HCT116 (cell line): ENCODE measurements around the gene TMCC3. TPM values are rescaled to one million over a fixed set of nuclear protein-coding genes. Genes with fewer than 3 reads are reported as not detected.

Source experiments
- ATAC-seq: fragments of 200-7000 bp; cut with Tn5 transposase; 2 replicates; pipeline ENCODE4 v1.9.1; 2020; ENCODE audit warnings: mild to moderate bottlenecking, moderate library complexity
- BruUV-seq: library from RNA; stranded (reverse); fragments of 400-500 nt; replicated peaks from 2 replicates; lab custom pipeline; 2021; lab: Mats Ljungman, UMichigan
- CTCF ChIA-PET: fragments of 300-600 bp; sonication (Branson Sonifier 250); formaldehyde crosslinking; loops from one replicate; lab custom pipeline; 2021; ENCODE audit warnings: antibody characterized with exemption; lab: Charles Lee
- POLR2A ChIA-PET: fragments of 300-600, 350-600 bp; sonication (Branson Sonifier 250); formaldehyde crosslinking; loops from one replicate; lab custom pipeline; 2021; ENCODE audit warnings: antibody characterized with exemption; lab: Charles Lee
- RAD21 ChIA-PET, 2 experiments: fragments of 300-600 bp; sonication (Branson Sonifier 250); formaldehyde crosslinking; loops; one replicate each; lab custom pipeline; 2023; ENCODE audit warnings: low total read pairs in 2 of 2; ENCODE audit not compliant: uncharacterized antibody in 2 of 2, unreplicated experiment in 2 of 2, low non-redundant PET in 1 of 2; lab: Charles Lee
- DNase-seq: peaks from one replicate; pipeline ENCODE4 v3.0.0-alpha.2; 2010; ENCODE audit warnings: low read depth, low spot score
- H2AFZ ChIP-seq: fragments of 200-600 bp; shearing (Covaris generic), sonication (generic); 2 replicates; pipeline ENCODE4 v1.6.1; 2017; ENCODE audit warnings: low read depth, mixed run types, mixed read lengths, antibody characterized with exemption, low read length; ENCODE audit not compliant: poor library complexity, severe bottlenecking
- H3K27ac ChIP-seq: 2 replicates; pipeline ENCODE4 v1.5.1; 2012; ENCODE audit warnings: low read depth, low read length
- H3K27me3 ChIP-seq: fragments of 200-600 bp; sonication (generic); 2 replicates; pipeline ENCODE4 v1.6.1; 2016; ENCODE audit warnings: mixed run types, low read length, mixed read lengths; ENCODE audit not compliant: insufficient read depth
- H3K36me3 ChIP-seq, 2 experiments: fragments of 200-500 bp in 1 of 2; fragments of 200-600 bp in 1 of 2; sonication (Bioruptor generic) in 1 of 2; sonication (generic) in 1 of 2; 2 replicates each; pipeline versions ENCODE4 v1.5.1 to v1.6.1; 2014 to 2016; ENCODE audit warnings: low read length in 2 of 2, inconsistent platforms in 1 of 2, mixed read lengths in 1 of 2, mixed run types in 1 of 2; ENCODE audit not compliant: insufficient read depth in 2 of 2, control insufficient read depth in 1 of 2
- H3K4me1 ChIP-seq, 2 experiments: fragments of 200-600 bp in 1 of 2; sonication (generic) in 1 of 2; 2 replicates each; pipeline versions ENCODE4 v1.5.1 to v1.6.1; 2012 to 2017; ENCODE audit warnings: low read length in 2 of 2, inconsistent platforms in 1 of 2, mild to moderate bottlenecking in 1 of 2, mixed read lengths in 1 of 2, mixed run types in 1 of 2, moderate library complexity in 1 of 2; ENCODE audit not compliant: insufficient read depth in 2 of 2, control insufficient read depth in 1 of 2
- H3K4me2 ChIP-seq: fragments of 200-600 bp; sonication (generic); 2 replicates; pipeline ENCODE4 v1.6.1; 2017; ENCODE audit warnings: mixed run types, low read length, mixed read lengths
- H3K4me3 ChIP-seq, 2 experiments: fragments of 200-600 bp in 1 of 2; sonication (generic) in 1 of 2; replicated peaks in 1 of 2; 2 replicates each; pipeline ENCODE4 v1.5.1; 2011 to 2016; ENCODE audit warnings: low read length in 2 of 2, control low read depth in 1 of 2, low read depth in 1 of 2, mild to moderate bottlenecking in 1 of 2, mixed read lengths in 1 of 2, mixed run types in 1 of 2
- H3K79me2 ChIP-seq: fragments of 200-600 bp; sonication (generic); 2 replicates; pipeline ENCODE4 v1.6.1; 2017; ENCODE audit warnings: mild to moderate bottlenecking, mixed run types, low read length, moderate library complexity, mixed read lengths; ENCODE audit not compliant: insufficient read depth
- H3K9ac ChIP-seq: fragments of 200-600 bp; sonication (generic); 2 replicates; pipeline ENCODE4 v1.6.1; 2016; ENCODE audit warnings: low read length, mixed read lengths
- H3K9me2 ChIP-seq: fragments of 200-600 bp; sonication (generic), shearing (Covaris generic); 2 replicates; pipeline ENCODE4 v1.6.1; 2017; ENCODE audit warnings: mixed run types, mild to moderate bottlenecking, moderate library complexity; ENCODE audit not compliant: insufficient read depth
- H3K9me3 ChIP-seq, 2 experiments: fragments of 200-500 bp in 1 of 2; fragments of 200-600 bp in 1 of 2; sonication (Bioruptor generic) in 1 of 2; sonication (generic) in 1 of 2; 2 replicates each; pipeline ENCODE4 v1.6.1; 2014 to 2017; ENCODE audit warnings: low read length in 2 of 2, mixed read lengths in 2 of 2, inconsistent platforms in 1 of 2, low read depth in 1 of 2, mild to moderate bottlenecking in 1 of 2, mixed run types in 1 of 2, moderate library complexity in 1 of 2; ENCODE audit not compliant: control insufficient read depth in 1 of 2, insufficient read depth in 1 of 2
- H4K20me1 ChIP-seq: fragments of 200-600 bp; sonication (generic), shearing (Covaris generic); 2 replicates; pipeline ENCODE4 v1.6.1; 2017; ENCODE audit warnings: mixed run types, mild to moderate bottlenecking, moderate library complexity; ENCODE audit not compliant: insufficient read depth
- EGR1 ChIP-seq: IDR thresholded peaks from 2 replicates; pipeline ENCODE4 v1.6.1; 2012; ENCODE audit warnings: low read depth
- YY1 ChIP-seq: IDR thresholded peaks from 2 replicates; pipeline ENCODE4 v1.6.1; 2011; ENCODE audit warnings: low read length, low read depth, moderate library complexity, mild to moderate bottlenecking; ENCODE audit not compliant: insufficient replicate concordance; ENCODE audit errors: extremely low read depth
- ZBTB33 ChIP-seq: IDR thresholded peaks from 2 replicates; pipeline ENCODE4 v1.6.1; 2011; ENCODE audit warnings: mild to moderate bottlenecking, low read length, moderate library complexity; ENCODE audit not compliant: insufficient replicate concordance; ENCODE audit errors: extremely low read depth
- intact Hi-C: fragments of 100-400 bp; cut with micrococcal nuclease; formaldehyde crosslinking; loops from 2 replicates; pipeline ENCODE4 v1.10.0; 2022
- total RNA-seq: library from RNA; stranded (reverse); gene quantifications from one replicate; pipeline ENCODE4 v1.2.1, GENCODE V29; 2021; ENCODE audit not compliant: unreplicated experiment
- TF ChIP-seq, protein P1 (sequence below), 3 experiments: fragments of 200-600 bp in 1 of 3; sonication (generic) in 1 of 3; IDR thresholded peaks in 2 of 3; conservative IDR thresholded peaks in 1 of 3; 2 replicates each; pipeline ENCODE4 v1.5.1; 2012 to 2017; ENCODE audit warnings: low read depth in 2 of 3, low read length in 2 of 3, antibody characterized with exemption in 1 of 3, borderline replicate concordance in 1 of 3, control low read depth in 1 of 3, mild to moderate bottlenecking in 1 of 3, mixed read lengths in 1 of 3, mixed run types in 1 of 3, moderate library complexity in 1 of 3; ENCODE audit not compliant: insufficient read depth in 1 of 3

Gene TMCC3
- total RNA-seq, 1 experiment from 2014 or later: 4.5 TPM

DNA sequence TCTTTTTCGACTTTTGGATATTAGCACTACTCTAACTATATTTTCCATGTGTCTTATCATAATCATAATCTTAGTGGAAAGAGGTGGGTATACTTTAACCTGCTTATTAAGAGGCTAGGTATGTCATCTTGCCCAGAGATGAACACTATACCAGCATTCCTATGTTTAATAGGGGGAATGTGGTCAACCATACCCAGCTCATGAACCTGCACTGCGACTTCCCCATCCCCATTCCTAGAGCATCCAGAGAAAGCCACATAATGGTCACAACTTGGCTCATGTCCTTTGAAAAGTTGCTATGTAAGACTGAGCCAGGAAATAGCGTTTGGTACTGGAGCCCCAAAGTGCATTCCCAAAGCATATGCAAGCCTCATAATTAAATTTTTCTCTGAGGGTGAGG, 55.2 kb downstream of the TMCC3 start (continued):
- no peak for TF ChIP-seq ZBTB33
- TF ChIP-seq EGR1: no peak
- TF ChIP-seq, protein P1, sequence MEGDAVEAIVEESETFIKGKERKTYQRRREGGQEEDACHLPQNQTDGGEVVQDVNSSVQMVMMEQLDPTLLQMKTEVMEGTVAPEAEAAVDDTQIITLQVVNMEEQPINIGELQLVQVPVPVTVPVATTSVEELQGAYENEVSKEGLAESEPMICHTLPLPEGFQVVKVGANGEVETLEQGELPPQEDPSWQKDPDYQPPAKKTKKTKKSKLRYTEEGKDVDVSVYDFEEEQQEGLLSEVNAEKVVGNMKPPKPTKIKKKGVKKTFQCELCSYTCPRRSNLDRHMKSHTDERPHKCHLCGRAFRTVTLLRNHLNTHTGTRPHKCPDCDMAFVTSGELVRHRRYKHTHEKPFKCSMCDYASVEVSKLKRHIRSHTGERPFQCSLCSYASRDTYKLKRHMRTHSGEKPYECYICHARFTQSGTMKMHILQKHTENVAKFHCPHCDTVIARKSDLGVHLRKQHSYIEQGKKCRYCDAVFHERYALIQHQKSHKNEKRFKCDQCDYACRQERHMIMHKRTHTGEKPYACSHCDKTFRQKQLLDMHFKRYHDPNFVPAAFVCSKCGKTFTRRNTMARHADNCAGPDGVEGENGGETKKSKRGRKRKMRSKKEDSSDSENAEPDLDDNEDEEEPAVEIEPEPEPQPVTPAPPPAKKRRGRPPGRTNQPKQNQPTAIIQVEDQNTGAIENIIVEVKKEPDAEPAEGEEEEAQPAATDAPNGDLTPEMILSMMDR (IDR thresholded peaks at IDR 0.05 in 2 of 3, conservative IDR thresholded peaks at IDR 0.05 in 1 of 3; ENCODE audit: borderline replicate concordance in 1 of 3, insufficient read depth in 1 of 3, low read depth in 2 of 3, low read length in 2 of 3): no peak
- TF ChIP-seq, all 23 proteins: peak for 0

DNA sequence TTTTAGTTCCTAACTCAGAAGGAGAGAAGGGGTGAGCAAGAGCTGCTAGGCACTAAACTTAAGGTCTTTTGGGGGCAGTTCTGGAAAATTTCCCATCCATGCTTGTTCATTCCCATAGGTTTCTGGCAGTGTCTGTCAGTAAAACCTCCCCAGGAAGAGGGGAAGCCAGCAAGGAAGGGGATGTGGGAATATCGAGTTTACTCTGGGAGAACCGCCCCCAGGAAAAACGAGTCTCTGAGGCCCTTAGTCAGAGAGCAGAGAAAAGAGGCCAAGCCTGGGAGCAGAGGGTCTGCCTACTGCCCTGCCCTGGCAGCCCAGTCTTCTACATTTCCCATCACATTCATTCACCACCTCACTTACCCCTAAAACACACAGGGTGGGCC, 55.9 kb downstream of the TMCC3 start:
- TF ChIP-seq YY1: no peak
- H3K36me3 ChIP-seq: no peaks in the 10 kb centered on the region
- H4K20me1 ChIP-seq: no peaks in the 10 kb centered on the region
- no TSS peak for BruUV-seq
- no peak overlapping the region for H3K27ac ChIP-seq
- H3K27me3 ChIP-seq: no peaks in the 10 kb centered on the region
- no peak overlapping the region for H3K9ac ChIP-seq
- H3K4me1 ChIP-seq: peaks cover 0 to 13% of the 10 kb centered on the region in 2 experiments; a peak in 1 of 4 replicates
- no peak overlapping the region for H3K4me2 ChIP-seq
- no peaks in the 10 kb centered on the region for H3K9me3 ChIP-seq
- CTCF ChIA-PET: interaction anchor here (0.7 kb wide), 1 partner anchor 10 kb away, joined by 4 read pairs; no protein-coding TSS in a partner anchor
- DNase-seq (no peak), ATAC-seq (no peak)
- intact Hi-C loops: no loop called here
- no peaks in the 10 kb centered on the region for H3K9me2 ChIP-seq
- no peak overlapping the region for H2AFZ ChIP-seq
- RAD21 ChIA-PET: no interaction called here
- POLR2A ChIA-PET: no interaction called here
- no peak overlapping the region for H3K4me3 ChIP-seq
- no peaks in the 10 kb centered on the region for H3K79me2 ChIP-seq
